HCT116 (cell line): ENCODE results near the gene CLDN12. TPM values are rescaled to one million over a fixed set of nuclear protein-coding genes. Genes with fewer than 3 reads are reported as not detected.

ENCODE experiments used
- ATAC-seq: fragments of 200-7000 bp; cut with Tn5 transposase; 2 replicates; pipeline ENCODE4 v1.9.1; 2020; ENCODE audit warnings: mild to moderate bottlenecking, moderate library complexity
- BruUV-seq: library from RNA; stranded (reverse); fragments of 400-500 nt; replicated peaks from 2 replicates; lab custom pipeline; 2021; lab: Mats Ljungman, UMichigan
- CTCF ChIA-PET: fragments of 300-600 bp; sonication (Branson Sonifier 250); formaldehyde crosslinking; loops from one replicate; lab custom pipeline; 2021; ENCODE audit warnings: antibody characterized with exemption; lab: Charles Lee
- POLR2A ChIA-PET: fragments of 300-600, 350-600 bp; sonication (Branson Sonifier 250); formaldehyde crosslinking; loops from one replicate; lab custom pipeline; 2021; ENCODE audit warnings: antibody characterized with exemption; lab: Charles Lee
- RAD21 ChIA-PET, 2 experiments: fragments of 300-600 bp; sonication (Branson Sonifier 250); formaldehyde crosslinking; loops; one replicate each; lab custom pipeline; 2023; ENCODE audit warnings: low total read pairs in 2 of 2; ENCODE audit not compliant: uncharacterized antibody in 2 of 2, unreplicated experiment in 2 of 2, low non-redundant PET in 1 of 2; lab: Charles Lee
- DNase-seq: peaks from one replicate; pipeline ENCODE4 v3.0.0-alpha.2; 2010; ENCODE audit warnings: low read depth, low spot score
- H2AFZ ChIP-seq: fragments of 200-600 bp; shearing (Covaris generic), sonication (generic); 2 replicates; pipeline ENCODE4 v1.6.1; 2017; ENCODE audit warnings: low read depth, mixed run types, mixed read lengths, antibody characterized with exemption, low read length; ENCODE audit not compliant: poor library complexity, severe bottlenecking
- H3K27ac ChIP-seq: 2 replicates; pipeline ENCODE4 v1.5.1; 2012; ENCODE audit warnings: low read depth, low read length
- H3K27me3 ChIP-seq: fragments of 200-600 bp; sonication (generic); 2 replicates; pipeline ENCODE4 v1.6.1; 2016; ENCODE audit warnings: mixed run types, low read length, mixed read lengths; ENCODE audit not compliant: insufficient read depth
- H3K36me3 ChIP-seq, 2 experiments: fragments of 200-500 bp in 1 of 2; fragments of 200-600 bp in 1 of 2; sonication (Bioruptor generic) in 1 of 2; sonication (generic) in 1 of 2; 2 replicates each; pipeline versions ENCODE4 v1.5.1 to v1.6.1; 2014 to 2016; ENCODE audit warnings: low read length in 2 of 2, inconsistent platforms in 1 of 2, mixed read lengths in 1 of 2, mixed run types in 1 of 2; ENCODE audit not compliant: insufficient read depth in 2 of 2, control insufficient read depth in 1 of 2
- H3K4me1 ChIP-seq, 2 experiments: fragments of 200-600 bp in 1 of 2; sonication (generic) in 1 of 2; 2 replicates each; pipeline versions ENCODE4 v1.5.1 to v1.6.1; 2012 to 2017; ENCODE audit warnings: low read length in 2 of 2, inconsistent platforms in 1 of 2, mild to moderate bottlenecking in 1 of 2, mixed read lengths in 1 of 2, mixed run types in 1 of 2, moderate library complexity in 1 of 2; ENCODE audit not compliant: insufficient read depth in 2 of 2, control insufficient read depth in 1 of 2
- H3K4me2 ChIP-seq: fragments of 200-600 bp; sonication (generic); 2 replicates; pipeline ENCODE4 v1.6.1; 2017; ENCODE audit warnings: mixed run types, low read length, mixed read lengths
- H3K4me3 ChIP-seq, 2 experiments: fragments of 200-600 bp in 1 of 2; sonication (generic) in 1 of 2; replicated peaks in 1 of 2; 2 replicates each; pipeline ENCODE4 v1.5.1; 2011 to 2016; ENCODE audit warnings: low read length in 2 of 2, control low read depth in 1 of 2, low read depth in 1 of 2, mild to moderate bottlenecking in 1 of 2, mixed read lengths in 1 of 2, mixed run types in 1 of 2
- H3K79me2 ChIP-seq: fragments of 200-600 bp; sonication (generic); 2 replicates; pipeline ENCODE4 v1.6.1; 2017; ENCODE audit warnings: mild to moderate bottlenecking, mixed run types, low read length, moderate library complexity, mixed read lengths; ENCODE audit not compliant: insufficient read depth
- H3K9ac ChIP-seq: fragments of 200-600 bp; sonication (generic); 2 replicates; pipeline ENCODE4 v1.6.1; 2016; ENCODE audit warnings: low read length, mixed read lengths
- H3K9me2 ChIP-seq: fragments of 200-600 bp; sonication (generic), shearing (Covaris generic); 2 replicates; pipeline ENCODE4 v1.6.1; 2017; ENCODE audit warnings: mixed run types, mild to moderate bottlenecking, moderate library complexity; ENCODE audit not compliant: insufficient read depth
- H3K9me3 ChIP-seq, 2 experiments: fragments of 200-500 bp in 1 of 2; fragments of 200-600 bp in 1 of 2; sonication (Bioruptor generic) in 1 of 2; sonication (generic) in 1 of 2; 2 replicates each; pipeline ENCODE4 v1.6.1; 2014 to 2017; ENCODE audit warnings: low read length in 2 of 2, mixed read lengths in 2 of 2, inconsistent platforms in 1 of 2, low read depth in 1 of 2, mild to moderate bottlenecking in 1 of 2, mixed run types in 1 of 2, moderate library complexity in 1 of 2; ENCODE audit not compliant: control insufficient read depth in 1 of 2, insufficient read depth in 1 of 2
- H4K20me1 ChIP-seq: fragments of 200-600 bp; sonication (generic), shearing (Covaris generic); 2 replicates; pipeline ENCODE4 v1.6.1; 2017; ENCODE audit warnings: mixed run types, mild to moderate bottlenecking, moderate library complexity; ENCODE audit not compliant: insufficient read depth
- ATF3 ChIP-seq: IDR thresholded peaks from 2 replicates; pipeline ENCODE4 v1.6.1; 2012
- CBX3 ChIP-seq: IDR thresholded peaks from 2 replicates; pipeline ENCODE4 v1.6.1; 2012; ENCODE audit warnings: low read depth
- CEBPB ChIP-seq: IDR thresholded peaks from 2 replicates; pipeline ENCODE4 v1.6.1; 2012; ENCODE audit warnings: low read depth
- ELF1 ChIP-seq: IDR thresholded peaks from 2 replicates; pipeline ENCODE4 v1.6.1; 2012; ENCODE audit warnings: low read depth, borderline replicate concordance
- EZH2 ChIP-seq: fragments of 200-600 bp; sonication (generic); IDR thresholded peaks from 2 replicates; pipeline ENCODE4 v1.6.1; 2017; ENCODE audit warnings: antibody characterized with exemption, mixed run types
- EZH2phosphoT487 ChIP-seq: fragments of 200-600 bp; IDR thresholded peaks from 2 replicates; pipeline ENCODE4 v1.6.1; 2018; ENCODE audit warnings: antibody characterized with exemption, borderline replicate concordance
- JUND ChIP-seq: IDR thresholded peaks from 2 replicates; pipeline ENCODE4 v1.6.1; 2012
- MAX ChIP-seq: IDR thresholded peaks from 2 replicates; pipeline ENCODE4 v1.6.1; 2012
- POLR2A ChIP-seq: IDR thresholded peaks from 2 replicates; pipeline ENCODE4 v1.7.0; 2011; ENCODE audit warnings: borderline replicate concordance; ENCODE audit not compliant: insufficient read depth, insufficient read length; ENCODE audit errors: extremely low read depth
- POLR2AphosphoS5 ChIP-seq: IDR thresholded peaks from 2 replicates; pipeline ENCODE4 v1.6.1; 2011; ENCODE audit warnings: mild to moderate bottlenecking, low read depth, low read length, moderate library complexity
- RAD21 ChIP-seq: IDR thresholded peaks from 2 replicates; pipeline ENCODE4 v1.6.1; 2012; ENCODE audit warnings: low read depth, mild to moderate bottlenecking
- SP1 ChIP-seq: IDR thresholded peaks from 2 replicates; pipeline ENCODE4 v1.6.1; 2012; ENCODE audit warnings: low read depth
- SRF ChIP-seq: IDR thresholded peaks from 2 replicates; pipeline ENCODE4 v1.6.1; 2012; ENCODE audit warnings: low read depth
- TCF7L2 ChIP-seq: IDR thresholded peaks from 2 replicates; pipeline ENCODE4 v1.7.0; 2011; ENCODE audit warnings: borderline replicate concordance, inconsistent platforms; ENCODE audit not compliant: insufficient read depth, insufficient read length; ENCODE audit errors: extremely low read depth
- YY1 ChIP-seq: IDR thresholded peaks from 2 replicates; pipeline ENCODE4 v1.6.1; 2011; ENCODE audit warnings: low read length, low read depth, moderate library complexity, mild to moderate bottlenecking; ENCODE audit not compliant: insufficient replicate concordance; ENCODE audit errors: extremely low read depth
- ZFX ChIP-seq: fragments of 450-650 bp; IDR thresholded peaks from 2 replicates; pipeline ENCODE4 v1.6.1; 2017
- ZNF274 ChIP-seq: fragments of 200-500 bp; sonication (Bioruptor generic); IDR thresholded peaks from 2 replicates; pipeline ENCODE4 v1.6.1; 2014; ENCODE audit warnings: mild to moderate bottlenecking, low read depth, low read length, inconsistent platforms
- intact Hi-C: fragments of 100-400 bp; cut with micrococcal nuclease; formaldehyde crosslinking; loops from 2 replicates; pipeline ENCODE4 v1.10.0; 2022
- total RNA-seq: library from RNA; stranded (reverse); gene quantifications from one replicate; pipeline ENCODE4 v1.2.1, GENCODE V29; 2021; ENCODE audit not compliant: unreplicated experiment

Gene CLDN12
- total RNA-seq, 1 experiment from 2014 or later = 30.6 TPM

- TF ChIP-seq SP1 (no peak), CEBPB (no peak), EZH2 (no peak), ATF3 (no peak)
- ChIA-PET POLR2A (no interaction called here), CTCF (no interaction called here), RAD21 (no interaction called here)
- Histone ChIP-seq H3K4me2 (no peak overlapping the region), H4K20me1 (no peaks in the 10 kb centered on the region), H3K9me2 (no peaks in the 10 kb centered on the region), H3K4me1 (no peaks in the 10 kb centered on the region), H3K4me3 (no peak overlapping the region), H3K9ac (no peak overlapping the region), H2AFZ (no peak overlapping the region), H3K9me3 (no peaks in the 10 kb centered on the region), H3K27ac (no peak overlapping the region), H3K27me3 (no peaks in the 10 kb centered on the region), H3K36me3 (no peaks in the 10 kb centered on the region), H3K79me2 (no peaks in the 10 kb centered on the region)
- intact Hi-C loops = no loop called here
- ATAC-seq = no peak
- BruUV-seq = no TSS peak
- DNase-seq = no peak
Observed at GRCh38 chr7:90430614-90431460, 27.6 kb downstream of the CLDN12 start.

DNA sequence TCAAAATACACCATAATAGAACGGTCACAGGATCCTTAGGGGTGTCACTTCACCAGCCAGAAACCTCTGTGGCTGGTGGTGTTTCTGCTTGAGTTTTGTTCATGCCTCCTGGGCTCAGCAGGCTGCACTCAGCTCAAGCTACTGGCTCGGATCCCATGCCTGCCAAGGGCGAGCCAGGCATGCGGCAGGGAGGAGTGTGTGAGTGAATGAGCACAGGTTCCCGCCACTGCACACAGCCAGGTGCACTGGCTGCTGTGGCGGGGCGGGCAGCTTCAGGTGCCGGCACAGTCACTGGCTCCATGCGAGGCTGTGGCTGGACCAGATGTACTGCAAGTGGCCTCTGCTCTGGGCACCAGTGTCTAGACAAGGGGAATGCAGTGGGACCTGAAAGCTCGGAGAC is 29.5 kb downstream of the CLDN12 start:
- no peaks in the 10 kb centered on the region for H3K9me2 ChIP-seq
- H3K9ac ChIP-seq = no peak overlapping the region
- H2AFZ ChIP-seq = no peak overlapping the region
- H3K4me1 ChIP-seq = no peaks in the 10 kb centered on the region
- H4K20me1 ChIP-seq = no peaks in the 10 kb centered on the region
- H3K9me3 ChIP-seq = no peaks in the 10 kb centered on the region
- DNase-seq (no peak), ATAC-seq (no peak)
- H3K36me3 ChIP-seq = no peaks in the 10 kb centered on the region
- intact Hi-C loops = no loop called here
- BruUV-seq = no TSS peak
- no peaks in the 10 kb centered on the region for H3K27me3 ChIP-seq
- RAD21 ChIA-PET = no interaction called here
- H3K4me3 ChIP-seq = no peak overlapping the region
- no peak overlapping the region for H3K27ac ChIP-seq
- H3K79me2 ChIP-seq = no peaks in the 10 kb centered on the region
- H3K4me2 ChIP-seq = no peak overlapping the region
- POLR2A ChIA-PET = no interaction called here
- CTCF ChIA-PET = interaction anchor here (0.7 kb wide), 1 partner anchor 279 kb away, joined by 3 read pairs; the partner anchor contains the start of gene STEAP1
- TF ChIP-seq YY1 (no peak), JUND (no peak), ELF1 (no peak), POLR2AphosphoS5 (no peak), TCF7L2 (no peak), SRF (no peak), ZNF274 (no peak), CBX3 (no peak), EZH2phosphoT487 (no peak), ATF3 (no peak), POLR2A (no peak), ZFX (no peak), CEBPB (no peak), RAD21 (no peak), SP1 (no peak), MAX (no peak)
